NK-92 (cell line): ENCODE data around the gene PIGS.
"Not testable (repeated sequence)": the region's sequence is repeated elsewhere in the genome, so short reads cannot be mapped to it uniquely, and the experiment has no call there.

Experiments used
- DNase-seq: peaks from one replicate; lab custom pipeline; 2025; ENCODE audit not compliant: unreplicated experiment; lab: John Stamatoyannopoulos, UW

The PIGS gene

DNA sequence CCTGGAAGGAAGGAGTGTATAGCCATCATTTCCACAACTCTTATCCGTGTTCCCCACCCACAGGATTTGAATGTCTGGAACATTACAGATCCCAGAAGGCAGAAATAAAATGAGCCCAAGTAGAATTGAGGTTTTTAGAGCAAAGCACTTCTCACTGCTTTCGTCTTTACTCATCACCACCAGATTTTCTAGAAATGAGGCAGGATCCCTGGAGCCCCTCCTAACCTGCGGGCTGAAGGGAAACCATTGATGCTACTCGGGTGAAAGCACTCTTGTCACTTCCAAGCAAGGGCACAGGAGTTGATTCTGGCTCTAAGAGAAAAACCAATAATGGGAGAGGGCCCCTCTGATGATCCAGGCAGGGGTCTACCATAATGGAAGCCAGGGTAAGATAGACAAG is 8.2 kb upstream of the PIGS start:
- DNase-seq = no peak

DNA sequence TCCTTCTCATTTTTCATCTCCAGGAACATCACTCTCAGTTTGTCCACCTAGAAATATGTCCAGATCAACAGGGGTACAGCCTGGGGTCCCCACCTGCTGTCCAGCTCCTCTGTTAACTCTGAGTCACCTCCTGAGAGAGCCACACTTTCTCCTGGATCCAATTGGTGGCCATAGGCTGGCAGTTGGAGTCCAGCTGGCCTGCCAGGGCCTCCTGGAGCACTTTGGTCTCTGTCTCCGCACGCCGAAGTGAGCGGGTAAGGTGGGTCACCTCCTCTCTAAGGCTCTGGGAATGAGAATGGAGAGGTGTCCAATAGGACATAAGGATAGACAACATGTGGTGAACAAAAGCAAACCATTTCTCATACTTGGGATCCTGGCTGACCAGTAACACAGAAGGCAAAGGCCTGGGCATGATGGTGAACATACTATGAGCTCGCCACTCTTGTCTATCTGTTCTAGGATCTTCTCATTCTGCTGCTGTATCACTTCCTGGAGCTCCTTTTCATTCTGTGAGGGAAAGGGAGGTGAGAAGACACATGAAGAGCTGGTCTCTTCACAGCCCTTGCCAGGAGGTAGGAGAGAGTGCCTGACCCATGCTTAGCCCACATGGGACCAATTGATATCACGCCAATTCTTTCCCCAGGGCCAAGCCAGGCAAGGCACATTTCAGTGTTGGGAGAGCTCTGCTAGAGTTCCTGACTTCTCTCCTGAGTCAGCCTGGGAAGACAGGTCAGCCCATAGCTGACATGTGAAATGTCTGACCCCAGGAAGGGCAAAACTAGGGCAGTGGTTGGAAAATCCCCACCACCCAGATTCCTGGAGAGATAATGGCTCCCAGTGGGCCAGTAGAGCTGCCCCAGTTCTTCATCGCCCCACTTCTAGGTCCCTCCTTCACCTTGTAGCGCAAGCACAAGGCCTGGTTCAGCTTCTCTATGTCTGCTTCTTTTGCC is 7.2 kb upstream of the PIGS start:
- DNase-seq = no peak

DNA sequence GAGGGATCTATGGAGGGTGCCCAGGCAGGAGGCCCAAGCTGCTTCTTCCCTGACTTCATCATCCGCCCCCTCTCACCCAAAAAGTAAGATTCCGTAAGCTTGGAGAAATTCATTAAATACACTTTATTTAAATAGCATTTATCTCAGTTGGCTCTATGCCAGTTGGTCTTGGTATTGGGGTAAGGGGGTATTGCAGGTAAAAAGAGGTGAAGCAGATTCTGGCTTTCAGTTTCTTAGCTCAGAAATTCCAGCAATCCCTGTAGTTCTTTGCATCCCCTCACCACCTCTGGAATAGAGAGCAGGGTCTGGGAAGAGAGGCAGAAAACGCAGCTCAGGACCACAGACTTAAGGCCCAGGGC is 6.1 kb upstream of the PIGS start:
- no peak for DNase-seq

DNA sequence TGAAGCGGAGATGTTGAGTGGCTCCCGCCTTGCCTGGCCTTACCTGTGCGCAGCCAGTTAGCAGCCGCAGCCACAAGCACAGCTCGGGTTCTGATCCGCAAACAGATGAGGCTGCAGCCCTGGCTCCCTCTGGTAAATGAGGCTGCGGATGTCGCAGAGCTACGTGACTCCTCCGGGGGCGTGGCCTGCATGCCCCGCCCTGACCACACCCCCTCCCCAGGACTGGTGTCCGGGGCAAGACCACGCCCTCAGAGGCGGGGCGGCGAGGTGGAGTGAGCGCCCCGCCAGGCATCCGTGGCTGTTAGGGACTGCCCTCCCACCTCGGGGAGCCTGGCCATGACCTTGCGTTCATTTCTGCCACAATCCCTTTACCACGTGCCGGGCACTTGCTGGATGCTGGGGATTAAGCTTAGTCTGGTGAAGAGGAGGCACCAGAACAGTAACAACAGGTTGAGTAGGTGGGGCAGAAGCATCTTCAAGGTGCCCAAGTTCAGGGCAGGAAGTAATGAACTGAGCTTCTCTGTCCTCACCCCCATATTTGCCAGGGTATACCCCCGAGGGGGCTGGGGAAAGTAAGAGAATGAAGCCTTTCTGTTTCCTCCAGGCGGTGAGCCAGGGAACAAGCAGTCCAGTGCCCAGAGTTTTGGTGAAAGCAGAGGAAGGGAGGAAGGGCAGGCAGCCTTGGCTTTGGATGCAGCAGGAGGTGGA is 5.6 kb upstream of the PIGS start, which contains the start of gene ALDOC:
Gene ALDOC (minus strand): TSS at position 138 of the 708 bp plus-strand sequence. CDS start 1,363 bp downstream, outside the sequence.
- peak; percentile 69 for DNase-seq

DNA sequence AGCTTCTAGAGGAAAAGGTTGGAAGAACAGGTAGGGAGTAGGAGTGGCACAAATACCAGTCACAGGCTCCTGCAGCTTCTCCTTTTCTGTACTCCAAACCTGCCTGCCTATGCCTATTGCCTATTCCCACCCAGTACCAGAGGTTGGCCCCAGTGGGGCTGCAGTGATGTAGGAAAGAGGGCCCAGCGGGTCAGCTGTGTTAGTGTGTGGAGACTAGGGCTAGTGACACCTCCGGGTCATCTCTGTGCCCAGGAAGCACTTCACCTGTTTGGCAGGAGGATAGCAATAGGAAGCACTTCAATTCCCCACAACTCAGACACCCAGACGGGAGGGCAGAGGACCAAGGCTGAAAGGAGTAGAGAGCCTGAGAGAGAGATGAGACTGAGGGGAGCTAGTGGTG is 4.7 kb upstream of the PIGS start:
- not testable (repeated sequence) for DNase-seq

DNA sequence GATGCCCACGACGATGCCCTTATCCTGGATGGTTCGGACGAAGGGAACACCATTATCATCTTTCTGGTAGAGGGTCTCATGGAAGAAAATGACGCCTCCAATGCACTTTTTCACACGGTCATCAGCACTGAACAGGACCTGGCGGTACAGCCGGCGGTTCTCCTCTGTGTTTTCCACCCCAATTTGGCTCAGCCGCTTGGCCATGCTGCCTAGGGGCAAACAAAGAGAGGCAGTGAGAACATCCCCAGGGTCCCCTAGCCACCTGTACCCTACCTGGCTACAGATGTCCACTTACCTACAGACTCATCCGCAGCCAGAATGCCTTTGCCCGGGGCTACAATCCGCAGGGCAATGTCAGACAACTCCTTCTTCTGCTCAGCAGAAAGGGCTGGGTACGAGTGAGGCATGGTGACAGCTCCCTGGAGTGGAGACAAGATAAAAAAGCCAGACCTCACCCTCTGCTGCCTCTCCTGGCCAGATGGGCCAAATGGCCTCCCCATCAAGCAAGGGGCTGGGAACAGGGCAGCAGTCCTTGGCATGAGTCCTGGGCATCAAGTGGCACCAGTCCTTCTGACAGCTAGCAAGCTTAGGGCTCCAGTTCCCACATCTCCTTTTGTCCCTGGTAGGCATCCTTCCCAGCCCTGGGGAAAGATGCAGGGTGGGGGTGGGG is 3.9 kb upstream of the PIGS start:
- DNase-seq = no peak

DNA sequence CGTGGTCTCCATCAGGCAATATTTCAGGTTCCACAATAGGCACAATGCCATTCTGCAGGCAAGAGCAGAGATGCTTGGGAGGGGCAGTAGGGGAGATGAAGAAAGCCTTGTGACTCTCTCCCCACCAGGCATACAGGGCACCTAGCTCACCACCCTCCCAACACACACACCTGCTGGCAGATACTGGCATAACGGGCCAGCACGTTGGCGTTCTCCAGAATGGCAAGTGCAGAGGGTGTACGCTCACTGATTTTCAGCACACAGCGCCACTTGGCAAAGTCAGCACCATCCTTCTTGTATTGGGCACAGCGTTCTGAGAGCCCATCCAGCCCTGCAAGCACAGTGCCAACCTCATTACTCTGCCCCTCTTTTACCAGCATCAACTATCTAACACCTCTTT is 3.2 kb upstream of the PIGS start:
- DNase-seq = no peak

DNA sequence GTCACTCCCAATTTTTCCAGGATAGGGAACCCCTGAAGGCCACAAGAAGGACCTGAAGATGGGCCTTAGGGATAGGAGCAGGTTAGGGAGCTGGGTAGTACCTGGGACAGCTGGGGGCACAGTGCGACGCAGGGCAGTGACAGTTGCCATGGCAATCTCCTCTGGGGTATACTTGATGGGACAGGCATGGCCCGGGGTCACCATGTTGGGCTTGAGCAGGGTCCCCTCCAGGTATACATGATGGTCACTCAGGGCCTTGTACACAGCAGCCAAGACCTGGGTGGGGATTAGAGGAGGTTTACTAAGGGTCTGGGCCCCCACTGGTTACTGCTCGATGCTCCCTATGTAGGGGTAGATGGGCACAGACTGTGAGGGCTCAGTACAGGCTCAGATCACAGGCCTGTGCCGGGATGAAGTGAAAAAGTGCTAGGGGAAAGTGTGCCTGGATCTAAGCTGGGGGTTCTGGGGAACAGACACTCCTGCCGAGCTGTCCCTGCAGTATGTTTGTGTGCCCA is 2.7 kb upstream of the PIGS start:
- no peak for DNase-seq

DNA sequence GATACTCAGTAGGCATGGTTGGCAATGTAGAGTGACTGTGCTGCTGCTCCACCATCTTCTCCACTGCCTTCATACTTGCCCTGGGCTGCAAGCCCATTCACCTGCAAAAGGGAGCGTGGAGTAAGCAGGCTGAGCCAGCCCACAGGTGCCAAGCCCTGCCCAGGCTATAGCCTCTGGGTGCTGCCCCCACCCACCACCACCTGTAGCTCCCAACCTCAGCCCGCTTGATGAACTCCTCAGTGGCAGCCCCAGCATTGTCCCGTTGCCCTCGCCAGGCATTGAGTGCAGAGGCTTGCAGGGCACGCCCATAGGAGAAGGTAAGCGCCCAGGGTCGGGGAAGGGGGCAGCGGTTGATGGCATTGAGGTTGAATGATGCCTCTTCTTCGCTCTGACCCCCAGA is 2.2 kb upstream of the PIGS start:
- DNase-seq = no peak

DNA sequence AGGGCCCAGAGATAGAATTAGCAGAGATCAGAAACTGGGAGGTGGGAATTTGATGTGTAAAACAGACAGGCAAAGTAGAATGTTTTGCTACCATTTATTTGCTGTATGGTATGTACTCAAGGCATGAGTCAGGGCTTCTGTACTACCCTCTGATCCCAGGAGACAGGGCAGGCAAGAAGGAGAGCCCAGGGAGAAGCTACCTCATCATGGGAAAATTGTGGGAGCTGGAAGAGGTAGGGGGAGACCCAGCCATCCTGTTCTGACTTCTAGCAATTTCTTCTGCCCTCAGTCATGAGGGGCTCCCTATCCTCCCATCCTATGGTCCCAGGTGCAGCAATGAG is 1.7 kb upstream of the PIGS start:
- no peak for DNase-seq

DNA sequence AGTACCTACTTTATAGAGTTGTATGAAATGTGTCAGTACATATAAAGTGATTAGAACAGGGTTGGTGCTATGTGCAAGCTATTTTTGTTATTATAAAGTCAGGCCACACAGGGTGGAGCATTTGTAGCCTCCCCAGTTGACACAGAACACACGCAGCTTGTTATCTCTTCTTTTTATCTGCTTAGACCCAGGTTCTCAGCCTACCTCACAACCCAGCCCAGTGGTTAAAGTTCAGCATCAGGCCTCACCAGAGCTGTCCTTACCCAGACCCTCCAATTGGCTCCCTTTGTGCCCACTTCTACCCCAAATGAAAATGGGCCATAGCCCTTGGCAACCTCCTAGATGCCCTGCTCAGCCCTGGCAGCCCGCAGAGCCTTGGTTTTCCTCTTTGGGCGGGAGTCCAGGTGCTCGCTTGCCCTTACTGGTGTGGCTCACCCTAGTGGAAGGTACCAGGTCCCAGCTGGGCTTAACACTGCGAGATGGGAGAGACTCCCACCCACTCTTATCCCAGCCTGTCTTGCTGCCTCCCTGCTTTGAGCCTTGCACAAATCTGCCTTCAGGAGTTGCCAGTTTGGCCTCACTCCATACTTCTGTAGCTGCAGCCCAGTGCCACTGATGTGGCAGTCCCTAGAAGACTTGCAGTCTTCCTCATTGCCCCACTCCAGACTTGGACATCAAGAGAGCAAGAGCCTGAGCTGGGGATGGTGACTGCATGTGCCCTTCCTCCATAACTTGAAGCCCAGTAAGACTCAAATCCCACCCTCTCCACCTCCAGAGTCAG is 1.1 kb upstream of the PIGS start:
- no peak for DNase-seq

DNA sequence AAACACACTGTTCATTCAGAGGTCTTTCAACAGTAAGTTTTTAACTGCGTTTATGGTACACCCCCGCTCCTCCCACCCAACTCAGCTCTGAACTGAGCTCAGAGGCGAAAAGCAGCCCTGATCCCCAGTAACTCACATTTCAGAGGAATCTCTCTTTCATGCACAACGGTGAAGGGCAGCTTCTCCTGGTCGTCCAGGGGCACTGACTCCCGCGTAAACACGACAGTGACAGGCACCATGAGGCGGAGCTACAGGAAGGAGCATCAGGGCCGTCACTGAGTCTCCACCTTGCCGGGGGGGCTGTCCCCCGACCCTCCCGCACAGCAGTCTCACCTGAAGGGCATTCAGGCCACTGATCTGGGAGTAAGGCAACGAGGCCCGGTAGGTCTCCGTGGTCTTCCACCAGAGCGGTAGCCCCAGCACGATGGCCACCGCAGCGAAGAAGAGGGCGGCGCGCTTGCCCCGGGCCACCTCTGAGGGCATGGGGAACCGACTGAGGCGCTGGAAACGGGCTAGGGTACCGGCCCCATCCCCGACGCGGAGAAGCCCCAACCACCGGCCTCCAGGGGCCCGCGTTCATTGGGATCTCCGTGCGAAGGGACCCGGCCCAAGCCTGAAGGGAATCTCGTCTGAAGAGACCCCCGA is 486 bp downstream of the PIGS start:
- DNase-seq = no peak

DNA sequence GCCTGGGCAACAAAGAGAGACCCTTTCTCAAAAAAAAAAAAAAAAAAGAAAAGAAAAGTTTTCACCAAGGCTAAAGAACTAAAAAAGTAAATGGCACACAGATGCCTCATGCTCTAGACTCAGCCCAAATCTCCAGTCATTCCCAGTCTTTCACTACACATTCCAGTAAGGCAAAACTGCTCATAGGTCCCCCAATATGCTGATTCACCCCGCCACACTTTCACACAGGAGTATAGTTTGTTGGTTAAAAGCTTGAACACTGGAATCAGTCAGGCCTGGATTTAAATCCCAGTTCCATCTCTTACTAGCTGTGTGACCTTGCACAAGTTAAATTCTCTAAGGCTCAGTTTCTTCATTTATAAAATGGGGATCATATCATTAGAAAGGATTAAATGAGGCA is 1.9 kb downstream of the PIGS start:
- no peak for DNase-seq

DNA sequence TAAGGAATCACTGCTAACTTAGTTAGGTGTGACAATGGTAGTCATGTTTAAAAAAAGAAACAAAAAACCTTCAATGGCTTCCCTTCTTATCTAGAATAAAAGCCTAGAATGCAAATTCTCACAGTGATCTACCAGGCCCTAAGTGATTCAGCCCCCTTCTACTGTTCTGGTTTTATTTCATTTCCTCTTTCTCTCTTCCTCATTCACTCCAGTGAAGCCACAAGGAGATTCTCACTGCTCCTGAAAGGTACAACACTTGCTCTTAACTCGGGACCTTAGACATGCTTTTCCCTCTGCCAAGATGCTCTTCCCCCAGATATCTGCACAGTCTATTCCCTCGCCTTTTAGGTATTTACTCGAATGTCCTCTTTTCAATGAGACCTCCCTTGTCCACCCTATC is 3.7 kb downstream of the PIGS start:
- no peak for DNase-seq

DNA sequence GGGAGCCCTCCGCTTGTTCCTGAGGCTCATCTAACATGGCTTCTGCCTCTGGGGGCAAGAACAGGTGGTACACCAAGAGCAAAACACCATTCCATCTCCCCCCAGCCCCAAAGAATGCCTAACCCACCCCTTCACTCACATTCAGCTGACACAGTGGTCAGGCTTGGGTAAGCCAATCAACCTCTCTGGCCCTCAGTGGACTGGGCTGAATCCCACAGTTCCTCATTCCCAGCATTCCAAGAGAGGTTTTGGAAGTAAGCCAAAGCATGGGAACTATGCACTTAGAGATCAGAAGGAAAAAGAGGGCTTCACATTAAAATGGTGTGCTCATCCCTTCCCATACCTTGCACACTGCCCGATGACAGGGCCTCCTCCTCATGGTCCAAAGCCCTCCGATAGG is 7.8 kb downstream of the PIGS start:
- no peak for DNase-seq

DNA sequence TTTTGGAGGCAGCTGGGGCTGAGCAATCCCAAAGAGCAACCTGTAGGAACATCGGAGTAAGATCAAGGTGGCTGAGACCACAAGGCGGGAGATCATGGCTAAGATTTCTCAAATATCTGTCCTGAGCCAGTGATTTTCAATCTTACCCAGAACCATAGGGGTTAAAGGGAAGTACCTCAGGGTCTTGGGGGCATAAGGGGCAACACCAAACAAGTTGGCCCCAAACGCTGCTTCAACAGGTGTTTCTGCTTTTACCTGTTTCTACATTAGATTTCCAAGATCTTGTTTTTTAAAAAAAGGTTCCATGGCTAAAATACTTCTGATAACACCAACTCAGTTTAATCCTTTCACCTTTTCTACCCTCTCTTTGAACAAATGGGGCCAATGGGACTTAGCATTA is 16.3 kb downstream of the PIGS start:
- DNase-seq = no peak

DNA sequence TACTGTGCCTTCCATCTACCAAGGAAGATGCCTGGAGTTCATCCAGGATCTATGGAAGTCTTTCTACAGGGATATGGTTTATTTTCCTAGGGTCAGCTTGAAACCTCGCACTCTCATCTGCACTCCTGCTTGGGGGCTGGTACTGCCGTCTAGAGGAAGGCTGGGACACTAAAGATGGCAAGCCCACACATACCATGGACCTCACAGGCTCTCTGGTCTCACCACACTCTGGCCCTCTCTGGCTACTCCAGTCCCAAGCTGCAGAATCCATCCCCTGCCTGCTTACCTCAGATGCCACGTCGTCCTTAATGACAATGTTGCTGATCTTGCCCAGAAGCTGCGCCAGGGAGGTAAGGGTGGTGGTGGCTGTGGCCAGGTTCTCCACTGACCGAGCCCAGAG is 16.8 kb downstream of the PIGS start:
- no peak for DNase-seq

DNA sequence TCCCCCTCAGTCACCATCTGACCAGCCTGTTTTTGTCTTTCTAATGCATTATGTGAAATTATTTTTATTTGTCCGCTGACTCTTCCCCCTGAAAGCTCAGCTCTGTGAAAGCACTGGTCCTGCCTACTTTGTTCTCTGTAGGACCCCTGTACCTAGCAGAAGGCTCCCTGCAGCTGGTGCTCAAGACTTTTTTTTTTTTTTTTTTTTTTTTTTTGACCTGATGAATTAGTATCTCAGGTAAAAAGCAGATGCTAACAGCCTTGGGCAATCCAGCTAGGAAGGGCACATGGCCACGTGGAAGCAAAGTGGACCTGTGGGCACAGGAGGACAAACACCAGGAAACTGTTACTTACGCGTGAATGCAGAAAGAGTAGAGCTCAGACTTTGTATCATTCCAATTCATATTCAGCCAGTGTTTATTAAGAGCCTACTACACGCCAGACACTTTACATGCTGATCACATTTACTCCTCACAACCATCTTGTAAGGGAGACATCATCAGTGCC is 18.3 kb downstream of the PIGS start:
- DNase-seq = no peak

DNA sequence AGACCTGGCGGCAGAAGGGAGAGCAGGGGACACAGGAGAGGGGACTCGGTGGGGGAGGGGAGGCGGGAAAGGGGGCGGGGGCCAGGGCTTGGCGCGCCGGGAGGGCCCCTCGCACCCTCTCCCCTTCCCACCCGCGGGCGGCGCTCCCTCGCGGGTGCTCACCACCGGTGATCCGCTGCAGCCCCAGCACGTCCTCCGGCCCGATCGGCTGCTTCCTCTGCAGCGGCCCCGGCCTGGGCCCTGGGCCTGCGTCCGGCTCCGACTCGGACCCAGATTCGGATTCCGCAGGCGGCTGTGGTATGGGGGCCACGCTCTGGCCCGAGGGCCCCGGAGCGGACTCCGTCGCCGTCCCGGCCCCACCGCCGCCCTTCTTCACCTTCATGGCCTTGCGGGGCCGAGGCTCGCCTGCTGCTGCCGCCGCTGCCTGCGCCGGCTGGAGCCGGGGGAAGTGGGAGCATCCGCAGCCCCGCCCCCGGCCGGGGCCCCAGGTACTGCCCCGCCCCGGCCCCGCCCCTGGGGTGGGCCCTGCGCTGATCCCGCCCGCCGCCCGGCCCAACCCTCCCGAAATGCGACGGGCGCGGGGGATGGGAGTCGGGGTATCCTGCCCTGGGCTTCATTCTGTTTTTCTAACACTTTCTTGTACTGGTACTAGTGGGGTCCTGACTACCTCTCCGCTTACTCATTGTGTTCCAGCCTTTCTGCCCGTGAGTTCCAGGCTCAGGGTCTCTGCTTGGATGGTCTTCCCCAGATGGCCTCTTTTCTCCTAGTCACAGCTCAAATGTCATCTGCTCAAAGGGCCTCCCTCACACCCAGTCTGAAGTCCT is 18.9 kb downstream of the PIGS start, which contains the start of gene UNC119:
Gene UNC119 (minus strand): TSS at position 449 of the 824 bp plus-strand sequence. CDS start 67 bp downstream, at position 382.
- DNase-seq = no peak
